ENCODE data around the gene FFAR2.

Gene FFAR2

DNA sequence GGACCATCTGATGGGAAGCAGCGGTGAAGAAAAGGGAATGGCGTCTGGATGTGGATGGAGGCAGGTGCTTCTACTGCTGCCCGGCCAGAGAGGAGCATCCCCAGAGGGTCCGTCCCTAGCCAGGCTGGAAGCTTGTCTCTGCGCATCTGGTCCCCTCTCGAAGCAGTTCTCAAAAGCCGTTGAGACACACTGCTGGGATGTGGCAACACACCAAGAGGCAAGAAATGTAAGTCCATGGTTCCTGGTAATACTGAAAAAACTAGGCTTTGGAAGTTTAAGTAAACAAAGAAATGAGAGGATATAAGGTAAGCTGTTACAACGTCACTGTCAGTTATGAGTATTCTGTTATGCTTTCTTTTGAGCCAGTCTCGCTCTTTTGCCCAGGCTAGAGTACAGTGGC is 15.1 kb upstream of the FFAR2 start:
- DNase-seq (ENCODE audit: low read depth) = no peak
- no peak overlapping the region for H3K4me3 ChIP-seq (ENCODE audit: control insufficient read depth, low read depth, low read length)
- no peak for TF ChIP-seq CTCF (IDR thresholded peaks at IDR 0.05; ENCODE audit: control insufficient read depth, insufficient read depth, low read depth, low read length, missing control alignments)

- TF ChIP-seq CTCF (IDR thresholded peaks at IDR 0.05; ENCODE audit: control insufficient read depth, insufficient read depth, low read depth, low read length, missing control alignments) = no peak
Observed at GRCh38 chr19:35433448-35433847, 14.6 kb upstream of the FFAR2 start.

GRCh38 chr19:35435896-35436295 is 12.2 kb upstream of the FFAR2 start:
- no peak for DNase-seq (ENCODE audit: low read depth)
- TF ChIP-seq CTCF (IDR thresholded peaks at IDR 0.05; ENCODE audit: control insufficient read depth, insufficient read depth, low read depth, low read length, missing control alignments) = no peak
- no peak overlapping the region for H3K4me3 ChIP-seq (ENCODE audit: control insufficient read depth, low read depth, low read length)

More at GRCh38 chr19:35433448-35433847, 14.6 kb upstream of the FFAR2 start:
- no peak overlapping the region for H3K4me3 ChIP-seq (ENCODE audit: control insufficient read depth, low read depth, low read length)
- DNase-seq (ENCODE audit: low read depth) = no peak

DNA sequence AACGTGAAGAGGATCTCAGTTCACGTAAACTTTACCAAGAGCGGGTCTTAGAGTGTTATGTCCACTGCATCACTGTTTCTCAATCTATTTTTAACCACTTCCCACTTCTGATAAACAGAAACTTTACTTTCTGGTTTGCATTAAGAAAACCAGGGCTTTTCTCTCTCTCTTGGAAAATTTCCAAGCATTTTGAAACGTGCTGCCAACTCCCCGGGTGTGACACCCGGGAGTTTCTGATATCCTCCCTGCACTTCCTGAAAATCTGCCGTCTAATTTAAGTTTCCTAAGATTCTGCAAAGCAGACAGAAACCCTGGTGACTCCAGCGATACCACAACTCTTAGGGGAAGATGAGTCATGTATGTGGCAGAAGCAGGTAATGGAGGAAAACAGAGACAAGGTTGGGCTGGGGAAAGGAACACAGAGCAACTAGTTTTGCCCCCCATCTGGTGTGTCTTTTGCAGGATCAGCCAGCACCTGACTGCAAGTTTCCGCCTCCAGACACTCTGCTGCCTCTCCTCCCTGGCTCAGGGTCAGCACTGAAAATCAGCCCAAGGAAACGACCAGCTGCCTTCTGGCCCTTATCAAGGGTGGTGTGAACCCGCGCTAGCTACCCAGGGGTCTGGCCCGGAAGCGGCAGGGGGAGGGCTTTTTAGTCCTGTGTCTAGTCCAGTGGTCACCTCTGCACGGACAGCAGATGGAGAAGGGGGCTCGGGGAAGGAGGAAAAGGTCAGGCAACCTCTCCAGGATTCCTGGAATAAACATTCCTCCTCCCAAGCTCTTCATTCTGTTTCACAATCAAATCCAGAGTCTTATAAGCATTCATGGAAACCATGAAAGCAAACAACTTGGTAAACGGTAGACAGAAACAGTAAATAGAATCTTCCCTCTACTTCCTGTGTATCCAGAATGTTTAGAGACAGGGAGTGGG is 11.3 kb upstream of the FFAR2 start:
- H3K4me3 ChIP-seq (ENCODE audit: control insufficient read depth, low read depth, low read length) = no peak overlapping the region
- no peak for DNase-seq (ENCODE audit: low read depth)
- no peak for TF ChIP-seq CTCF (IDR thresholded peaks at IDR 0.05; ENCODE audit: control insufficient read depth, insufficient read depth, low read depth, low read length, missing control alignments)

DNA sequence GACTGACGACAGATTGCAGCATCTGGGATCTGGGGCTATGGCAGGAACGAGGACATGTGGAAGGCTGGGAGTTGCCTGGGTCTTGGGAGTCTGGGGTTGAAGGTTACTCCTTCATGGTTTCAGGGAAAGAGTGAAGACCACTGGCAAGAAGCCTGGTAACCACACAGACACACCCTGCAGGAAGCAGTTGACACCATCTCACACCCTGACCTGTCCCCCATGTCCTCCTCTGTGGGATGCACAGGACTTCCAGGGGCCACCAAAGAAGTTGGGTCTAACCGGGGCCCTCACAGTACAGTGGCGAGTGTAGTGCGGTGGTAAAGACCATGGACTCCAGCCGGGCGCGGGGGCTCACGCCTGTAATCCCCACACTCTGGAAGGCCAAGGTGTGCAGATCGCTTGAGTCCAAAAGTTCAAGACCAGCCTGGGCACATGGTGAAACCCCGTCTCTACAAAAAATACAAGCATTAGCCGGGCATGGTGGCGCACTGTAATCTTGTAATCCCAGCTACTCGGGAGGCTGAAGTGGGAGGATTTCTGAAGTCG is 10.6 kb upstream of the FFAR2 start:
- no peak for DNase-seq (ENCODE audit: low read depth)
- no peak for TF ChIP-seq CTCF (IDR thresholded peaks at IDR 0.05; ENCODE audit: control insufficient read depth, insufficient read depth, low read depth, low read length, missing control alignments)
- no peak overlapping the region for H3K4me3 ChIP-seq (ENCODE audit: control insufficient read depth, low read depth, low read length)

GRCh38 chr19:35438096-35438495 is 10.0 kb upstream of the FFAR2 start:
- no peak overlapping the region for H3K4me3 ChIP-seq (ENCODE audit: control insufficient read depth, low read depth, low read length)
- no peak for DNase-seq (ENCODE audit: low read depth)
- no peak for TF ChIP-seq CTCF (IDR thresholded peaks at IDR 0.05; ENCODE audit: control insufficient read depth, insufficient read depth, low read depth, low read length, missing control alignments)

All from AG09309 (cell line).